Ramos (cell line): Measurements from ENCODE around the gene AGAP5.
"Not testable (repeated sequence)": the region's sequence is repeated elsewhere in the genome, so short reads cannot be mapped to it uniquely, and the experiment has no call there.

Source experiments
- in situ Hi-C: fragments of 300-500 bp; cut with MboI; formaldehyde crosslinking; loops from one replicate; pipeline ENCODE4 v1.14.3; 2022; ENCODE audit warnings: low sequenced_read_pairs; ENCODE audit not compliant: unreplicated experiment

The AGAP5 gene

GRCh38 chr10:73715179-73716156, 17.6 kb upstream of the AGAP5 start:
- in situ Hi-C loops = not testable (repeated sequence)

DNA sequence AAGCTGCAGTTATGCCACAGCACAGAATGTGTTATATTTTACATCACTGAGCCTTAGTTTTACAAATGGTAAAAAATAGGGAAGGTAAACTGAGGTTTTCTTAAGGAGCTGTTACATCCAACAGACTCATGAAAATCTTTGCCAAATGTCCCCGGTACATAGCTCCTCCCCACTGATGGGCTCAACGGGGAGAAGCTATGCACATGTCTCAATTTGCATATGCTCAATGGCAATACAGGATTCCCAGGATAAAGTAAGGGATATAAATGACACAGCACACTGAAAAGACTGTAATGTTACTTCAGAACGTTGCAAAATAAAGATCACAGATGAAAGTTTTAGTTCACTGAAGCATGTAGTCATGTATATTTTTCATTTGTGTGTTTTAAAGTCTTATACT, 16.6 kb upstream of the AGAP5 start:
- in situ Hi-C loops = not testable (repeated sequence)

DNA sequence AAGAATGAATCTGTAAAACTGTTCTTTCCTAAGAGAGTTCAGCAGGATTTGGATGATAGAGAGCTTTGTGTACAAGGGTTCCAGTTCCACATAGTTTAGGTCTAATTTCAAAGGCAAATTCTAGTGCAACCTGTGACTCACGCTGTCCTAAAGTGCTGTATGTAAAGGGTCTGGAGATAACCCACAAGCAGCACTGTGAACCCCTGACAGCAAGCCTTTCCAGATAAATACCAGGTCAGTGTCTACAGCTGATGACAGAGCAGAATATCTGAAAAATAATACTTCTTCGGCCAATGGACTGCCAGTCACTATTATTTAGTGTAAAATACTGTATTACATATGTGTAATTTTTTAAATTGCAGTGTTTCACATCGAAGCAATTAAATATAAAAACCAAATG, 16.0 kb upstream of the AGAP5 start:
- in situ Hi-C loops = not testable (repeated sequence)

DNA sequence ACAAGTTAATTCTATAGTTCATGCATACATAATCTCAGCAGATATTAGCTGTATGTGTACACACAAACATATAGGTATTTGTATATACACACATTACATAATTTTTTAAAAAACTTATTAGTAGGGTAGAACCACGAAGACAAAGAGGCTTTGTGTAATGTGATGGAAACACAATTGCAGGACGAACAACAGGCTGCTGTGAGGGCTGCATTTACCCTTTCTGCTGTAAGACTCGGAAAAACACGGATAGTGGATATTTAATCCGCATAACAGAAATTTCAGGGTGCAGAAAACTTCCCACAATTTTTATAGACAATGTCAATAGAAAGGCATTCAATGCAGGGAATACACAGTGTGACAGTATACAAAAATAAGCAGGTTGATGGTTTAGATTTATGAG, 13.8 kb upstream of the AGAP5 start:
- in situ Hi-C loops = not testable (repeated sequence)

GRCh38 chr10:73708122-73708521, 10.2 kb upstream of the AGAP5 start:
- in situ Hi-C loops = not testable (repeated sequence)

GRCh38 chr10:73707628-73708027, 9.7 kb upstream of the AGAP5 start:
- in situ Hi-C loops = not testable (repeated sequence)

- in situ Hi-C loops = not testable (repeated sequence)
Observed at GRCh38 chr10:73706488-73706887, 8.6 kb upstream of the AGAP5 start.

- in situ Hi-C loops = not testable (repeated sequence)
Observed at GRCh38 chr10:73705506-73706072, 7.7 kb upstream of the AGAP5 start.

DNA sequence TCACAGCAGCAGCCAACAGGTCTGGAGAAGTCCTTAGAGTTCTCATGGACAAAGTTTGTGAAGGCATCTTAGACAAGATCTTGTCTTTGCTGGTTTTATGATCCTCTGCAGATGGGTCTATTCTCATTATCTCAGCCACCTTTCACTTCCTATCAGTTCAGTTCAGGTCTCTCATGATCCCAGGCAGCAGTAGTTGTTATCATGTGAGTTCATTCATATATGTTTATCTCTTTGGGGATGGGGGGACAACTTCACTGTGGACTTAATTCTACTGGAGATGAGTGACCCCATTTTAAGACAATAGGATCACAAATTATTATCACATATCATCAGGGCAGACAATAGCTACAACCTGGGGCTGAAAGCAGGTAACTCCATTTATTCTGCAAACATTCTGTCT, 6.0 kb upstream of the AGAP5 start:
- in situ Hi-C loops = not testable (repeated sequence)

- in situ Hi-C loops = not testable (repeated sequence)
Observed at GRCh38 chr10:73698819-73699218, 910 bp upstream of the AGAP5 start.

- in situ Hi-C loops = not testable (repeated sequence)
Observed at GRCh38 chr10:73695302-73695701, 2.6 kb downstream of the AGAP5 start.

DNA sequence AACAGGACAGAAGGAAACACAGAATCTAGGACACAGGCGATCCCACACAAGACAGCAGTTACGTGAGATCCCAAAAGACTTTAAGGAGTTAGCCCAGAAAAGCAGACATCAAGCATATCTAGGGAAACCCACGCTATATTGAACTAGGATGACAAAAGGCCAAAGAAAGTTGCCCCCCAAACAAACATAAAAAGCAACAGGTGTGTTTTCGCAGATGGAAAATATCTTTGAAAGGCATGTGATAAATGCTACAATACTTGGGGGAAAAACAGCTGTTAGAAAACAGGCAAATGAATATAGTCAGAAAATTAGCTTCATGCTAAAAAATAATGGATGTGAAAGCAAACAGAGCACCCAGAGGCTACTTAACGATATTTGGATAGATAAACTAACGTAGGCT, 7.2 kb downstream of the AGAP5 start:
- in situ Hi-C loops = not testable (repeated sequence)

- in situ Hi-C loops = not testable (repeated sequence)
Observed at GRCh38 chr10:73689596-73689995, 8.3 kb downstream of the AGAP5 start.

GRCh38 chr10:73687641-73688040, 10.3 kb downstream of the AGAP5 start:
- in situ Hi-C loops = not testable (repeated sequence)

DNA sequence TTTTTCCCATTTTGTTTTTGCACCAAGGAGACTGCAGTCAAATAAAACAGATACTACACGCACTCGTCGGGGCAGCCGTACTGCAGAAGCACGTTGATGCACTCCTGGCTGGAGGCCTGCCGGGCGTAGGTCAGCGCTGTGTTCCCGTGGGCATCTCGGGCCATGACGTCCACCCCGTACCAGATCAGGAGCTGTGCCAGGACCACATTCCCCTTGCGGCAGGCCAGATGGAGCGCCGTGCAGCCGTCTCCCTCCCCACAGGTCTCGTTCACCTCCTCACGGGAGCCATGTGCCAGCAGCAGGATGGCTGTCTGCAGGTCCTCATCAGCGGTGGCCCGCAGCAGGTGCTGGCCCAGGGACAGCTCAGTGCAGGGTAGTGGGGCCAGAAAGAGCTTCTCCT, 23.4 kb downstream of the AGAP5 start:
- in situ Hi-C loops = not testable (repeated sequence)

DNA sequence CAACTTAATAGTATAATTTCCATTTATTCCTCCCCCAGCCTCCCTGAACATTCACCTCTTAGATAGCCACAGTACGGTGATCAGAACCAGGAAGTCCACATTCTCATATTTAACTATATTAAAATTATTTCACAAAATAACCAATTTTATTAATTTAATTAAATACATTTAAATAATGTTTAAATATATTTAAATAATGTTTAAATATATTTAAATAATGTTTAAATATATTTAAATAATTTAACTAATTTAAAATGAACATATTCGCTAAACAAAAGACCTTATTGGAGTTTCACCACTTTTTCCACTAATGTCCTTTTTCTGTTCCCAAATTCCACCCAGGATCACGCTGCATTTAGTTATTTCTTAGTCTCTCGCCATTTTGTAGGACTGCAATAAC, 29.5 kb downstream of the AGAP5 start:
- in situ Hi-C loops = not testable (repeated sequence)

DNA sequence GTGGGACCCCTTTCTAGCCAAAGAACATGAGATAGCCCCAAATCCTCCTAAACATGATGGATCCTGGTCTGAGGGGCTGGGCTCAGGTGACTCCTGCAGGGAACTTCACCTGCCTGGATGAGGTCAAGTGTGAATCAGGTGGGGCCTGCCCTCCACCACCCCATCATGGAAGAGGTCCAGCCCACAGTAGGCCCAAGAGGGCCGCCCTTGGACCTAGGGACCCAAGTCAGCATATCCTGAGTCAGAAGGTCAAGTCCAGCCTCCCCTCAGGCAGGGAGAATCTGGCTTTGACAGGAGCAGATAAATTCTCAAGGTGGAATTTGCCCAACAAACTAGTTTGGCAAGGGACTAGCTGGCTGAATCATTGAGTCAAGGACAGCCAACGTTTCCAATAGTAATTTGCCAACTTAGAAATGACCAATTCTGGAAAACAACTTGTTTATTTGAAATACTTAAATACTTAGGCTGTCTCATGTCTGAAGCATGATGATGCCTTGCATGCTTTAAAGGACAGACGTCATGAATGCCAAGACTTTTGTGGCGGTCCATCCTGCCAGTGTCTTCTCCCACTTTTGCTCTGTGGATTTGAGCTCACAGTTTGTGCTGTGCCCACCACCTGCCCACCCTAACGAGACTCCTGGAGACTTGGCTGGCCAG, 31.6 kb downstream of the AGAP5 start:
- in situ Hi-C loops = not testable (repeated sequence)

DNA sequence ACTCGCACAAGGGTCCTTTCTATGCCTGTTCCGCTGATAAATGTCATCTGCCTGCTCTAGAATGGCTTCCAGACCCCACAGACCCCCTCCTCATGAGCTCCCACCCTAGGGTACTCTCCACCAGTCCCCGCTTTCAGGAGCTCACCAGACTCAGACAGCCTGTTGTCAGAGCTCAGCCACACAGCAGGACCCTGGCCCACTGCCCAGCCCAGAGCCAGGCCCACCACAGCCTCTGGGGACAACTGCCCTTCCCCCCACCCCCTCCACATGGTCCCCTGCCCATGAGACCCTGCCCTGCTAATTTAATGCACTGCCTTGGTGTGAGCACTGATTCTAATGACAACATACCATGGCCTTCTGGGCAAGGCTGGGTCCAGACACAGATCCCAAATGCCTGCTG, 32.3 kb downstream of the AGAP5 start:
- in situ Hi-C loops = not testable (repeated sequence)

DNA sequence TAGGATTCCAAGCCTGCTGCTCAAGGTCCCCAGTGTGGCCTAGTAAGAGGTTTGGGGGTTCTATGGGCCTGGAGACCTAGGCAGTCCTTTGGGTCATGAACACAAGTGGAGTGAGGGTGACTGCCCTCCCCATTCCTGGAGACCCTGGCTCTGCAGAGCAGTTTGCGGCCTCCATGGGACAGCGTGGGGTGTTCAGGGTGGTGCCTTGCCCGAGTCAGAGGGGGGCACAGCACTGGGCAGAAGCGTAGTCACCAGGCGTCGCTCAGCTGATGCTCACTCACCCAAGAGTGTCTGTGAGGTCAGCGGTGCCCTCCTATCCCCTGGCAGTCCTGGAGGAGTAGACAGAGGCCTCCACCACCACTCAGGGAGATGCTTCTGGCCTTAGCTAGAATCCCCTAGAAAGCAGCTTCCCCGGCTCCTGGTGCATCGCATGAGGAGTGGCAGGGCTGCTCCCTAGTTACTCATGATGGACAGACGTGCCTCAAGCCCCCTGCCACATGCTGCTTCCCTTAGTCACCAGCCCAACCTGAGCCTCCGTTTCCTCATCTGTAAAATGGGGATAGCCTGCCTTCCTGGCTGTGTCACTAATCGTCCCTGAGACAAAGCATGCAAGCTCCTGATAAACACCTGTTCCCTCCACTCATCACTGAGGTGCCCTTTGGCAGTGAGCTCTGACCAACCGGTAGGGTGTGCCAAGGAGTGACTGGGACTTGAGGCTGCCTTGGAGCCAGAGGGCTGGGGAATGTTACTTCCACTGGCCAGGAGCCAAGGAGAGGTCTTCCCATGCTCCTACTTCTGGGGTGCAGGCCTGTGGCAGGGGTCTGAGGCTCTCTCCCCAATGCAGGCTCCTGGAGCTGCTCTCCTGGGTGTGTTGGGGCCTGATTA, 33.5 kb downstream of the AGAP5 start:
- in situ Hi-C loops = not testable (repeated sequence)

- in situ Hi-C loops = not testable (repeated sequence)
Observed at GRCh38 chr10:73663621-73664020, 34.3 kb downstream of the AGAP5 start.
